Measurements from ENCODE around the gene BCKDHB. TPM values are rescaled to one million over a fixed set of nuclear protein-coding genes. Genes with fewer than 3 reads are reported as not detected.

The BCKDHB gene
- total RNA-seq, 2 donors from 2014 or later = 19.0 to 33.0 TPM

- no peaks in the 10 kb centered on the region for H3K4me1 ChIP-seq (replicated peaks)
- TF ChIP-seq CTCF (IDR thresholded peaks at IDR 0.05) (no peak), POLR2AphosphoS5 (IDR thresholded peaks at IDR 0.05) (no peak), POLR2A (IDR thresholded peaks at IDR 0.05) (no peak)
- 54% methylated on average over 4 of the region's 4 CpGs for WGBS
- DNase-seq (ENCODE audit: low spot score) = no peak
- H3K27me3 ChIP-seq (replicated peaks; ENCODE audit: insufficient read depth) = no peaks in the 10 kb centered on the region
- intact Hi-C loops (cut with DNase I) = no loop called here
- H3K27ac ChIP-seq = no peak overlapping the region
- no peaks in the 10 kb centered on the region for H3K36me3 ChIP-seq
- H3K4me3 ChIP-seq = no peak overlapping the region
- no peaks in the 10 kb centered on the region for H3K9me3 ChIP-seq
Measured at GRCh38 chr6:80197986-80198385, 91.5 kb downstream of the BCKDHB start.

GRCh38 chr6:80203283-80203682, 96.8 kb downstream of the BCKDHB start:
- no peak for DNase-seq (ENCODE audit: low spot score)
- TF ChIP-seq POLR2AphosphoS5 (IDR thresholded peaks at IDR 0.05) = no peak
- no peak for TF ChIP-seq CTCF (IDR thresholded peaks at IDR 0.05)
- TF ChIP-seq POLR2A (IDR thresholded peaks at IDR 0.05) = no peak
- Histone ChIP-seq H3K9me3 (no peaks in the 10 kb centered on the region), H3K27me3 (replicated peaks; ENCODE audit: insufficient read depth) (no peaks in the 10 kb centered on the region), H3K27ac (no peak overlapping the region), H3K4me1 (replicated peaks) (no peaks in the 10 kb centered on the region), H3K4me3 (no peak overlapping the region), H3K36me3 (no peaks in the 10 kb centered on the region)
- intact Hi-C loops (cut with DNase I) = no loop called here
- 100% methylated on average over 1 of the region's 1 CpG for WGBS

GRCh38 chr6:80205404-80205803, 98.9 kb downstream of the BCKDHB start:
- TF ChIP-seq POLR2A (IDR thresholded peaks at IDR 0.05) = no peak
- no peak for TF ChIP-seq POLR2AphosphoS5 (IDR thresholded peaks at IDR 0.05)
- no peak for TF ChIP-seq CTCF (IDR thresholded peaks at IDR 0.05)
- no peak overlapping the region for H3K4me3 ChIP-seq
- WGBS = 75% methylated on average over 4 of the region's 4 CpGs
- no peaks in the 10 kb centered on the region for H3K4me1 ChIP-seq (replicated peaks)
- no peak overlapping the region for H3K27ac ChIP-seq
- no peaks in the 10 kb centered on the region for H3K36me3 ChIP-seq
- no peaks in the 10 kb centered on the region for H3K27me3 ChIP-seq (replicated peaks; ENCODE audit: insufficient read depth)
- DNase-seq (ENCODE audit: low spot score) = no peak
- no peaks in the 10 kb centered on the region for H3K9me3 ChIP-seq
- intact Hi-C loops (cut with DNase I) = no loop called here

- Histone ChIP-seq H3K9me3 (no peaks in the 10 kb centered on the region), H3K27me3 (replicated peaks; ENCODE audit: insufficient read depth) (no peaks in the 10 kb centered on the region), H3K36me3 (no peaks in the 10 kb centered on the region), H3K4me1 (replicated peaks) (no peaks in the 10 kb centered on the region), H3K27ac (no peak overlapping the region), H3K4me3 (no peak overlapping the region)
- intact Hi-C loops (cut with DNase I) = no loop called here
- TF ChIP-seq CTCF (IDR thresholded peaks at IDR 0.05) = no peak
- TF ChIP-seq POLR2AphosphoS5 (IDR thresholded peaks at IDR 0.05) = no peak
- no peak for TF ChIP-seq POLR2A (IDR thresholded peaks at IDR 0.05)
- DNase-seq (ENCODE audit: low spot score) = no peak
Measured at GRCh38 chr6:80206758-80207157, 100.3 kb downstream of the BCKDHB start.

- no peaks in the 10 kb centered on the region for H3K36me3 ChIP-seq
- no peaks in the 10 kb centered on the region for H3K9me3 ChIP-seq
- no peak overlapping the region for H3K4me3 ChIP-seq
- H3K4me1 ChIP-seq (replicated peaks) = no peaks in the 10 kb centered on the region
- intact Hi-C loops (cut with DNase I) = no loop called here
- no peak overlapping the region for H3K27ac ChIP-seq
- no peak for TF ChIP-seq CTCF (IDR thresholded peaks at IDR 0.05)
- no peak for TF ChIP-seq POLR2A (IDR thresholded peaks at IDR 0.05)
- TF ChIP-seq POLR2AphosphoS5 (IDR thresholded peaks at IDR 0.05) = no peak
- WGBS = 59% methylated on average over 1 of the region's 1 CpG
- DNase-seq (ENCODE audit: low spot score) = no peak
- H3K27me3 ChIP-seq (replicated peaks; ENCODE audit: insufficient read depth) = no peaks in the 10 kb centered on the region
Measured at GRCh38 chr6:80209430-80209829, 103.0 kb downstream of the BCKDHB start.

Measured in prostate gland (tissue), 2 donors.